Measurements from ENCODE around the gene RNF39.
"Not testable (repeated sequence)": the region's sequence is repeated elsewhere in the genome, so short reads cannot be mapped to it uniquely, and the experiment has no call there.

RNF39 gene

GRCh38 chr6:30061092-30061857 lies 14.3 kb downstream of the RNF39 start, which contains the start of gene POLR1H:
TSS of gene POLR1H (plus strand) at chr6:30061265. CDS start at chr6:30061525, 260 bp downstream.
- DNase-seq, result peak; percentile 93 to 96

- no peak for DNase-seq
Observed at GRCh38 chr6:30060606-30061091, 14.9 kb downstream of the RNF39 start.

GRCh38 chr6:30055513-30055912 lies 20.1 kb downstream of the RNF39 start:
- no peak for DNase-seq

GRCh38 chr6:30053682-30054081 lies 21.9 kb downstream of the RNF39 start:
- no peak for DNase-seq

- no peak for DNase-seq
Observed at GRCh38 chr6:30047220-30047619, 28.3 kb downstream of the RNF39 start.

- DNase-seq, result no peak
Observed at GRCh38 chr6:30044630-30045029, 30.9 kb downstream of the RNF39 start.

GRCh38 chr6:30043744-30044143 lies 31.8 kb downstream of the RNF39 start:
- no peak for DNase-seq

GRCh38 chr6:30042914-30043313 lies 32.7 kb downstream of the RNF39 start:
- no peak for DNase-seq

GRCh38 chr6:30042476-30042875 lies 33.1 kb downstream of the RNF39 start:
- DNase-seq, result no peak

GRCh38 chr6:30041821-30042220 lies 33.7 kb downstream of the RNF39 start:
- DNase-seq, result no peak

GRCh38 chr6:30041221-30041620 lies 34.3 kb downstream of the RNF39 start:
- no peak for DNase-seq

GRCh38 chr6:30037182-30037788 lies 38.3 kb downstream of the RNF39 start:
- DNase-seq, result peak; percentile 63 to 70

GRCh38 chr6:30035784-30036183 lies 39.8 kb downstream of the RNF39 start:
- no peak for DNase-seq

- not testable (repeated sequence) for DNase-seq
Observed at GRCh38 chr6:30033440-30033839, 42.1 kb downstream of the RNF39 start.

- no peak for DNase-seq
Observed at GRCh38 chr6:30031381-30031780, 44.2 kb downstream of the RNF39 start.

- DNase-seq, result no peak
Observed at GRCh38 chr6:30029588-30029987, 46.0 kb downstream of the RNF39 start.

GRCh38 chr6:30025186-30025585 lies 50.4 kb downstream of the RNF39 start:
- no peak for DNase-seq

GRCh38 chr6:30022712-30023111 lies 52.9 kb downstream of the RNF39 start:
- not testable (repeated sequence) for DNase-seq

GRCh38 chr6:30022189-30022588 lies 53.4 kb downstream of the RNF39 start:
- DNase-seq, result no peak

GRCh38 chr6:30020626-30021025 lies 54.9 kb downstream of the RNF39 start:
- DNase-seq, result no peak
